ENCODE measurements around the gene PARP1.
"Not testable (repeated sequence)": the region's sequence is repeated elsewhere in the genome, so short reads cannot be mapped to it uniquely, and the experiment has no call there.

PARP1 gene

GRCh38 chr1:226407497-226408284 lies at the start of gene PARP1:
PARP1 (minus strand) TSS chr1:226408093; CDS start chr1:226407929, 164 bp downstream.
- DNase-seq (ENCODE audit: low read depth), result peak; percentile 84

DNA sequence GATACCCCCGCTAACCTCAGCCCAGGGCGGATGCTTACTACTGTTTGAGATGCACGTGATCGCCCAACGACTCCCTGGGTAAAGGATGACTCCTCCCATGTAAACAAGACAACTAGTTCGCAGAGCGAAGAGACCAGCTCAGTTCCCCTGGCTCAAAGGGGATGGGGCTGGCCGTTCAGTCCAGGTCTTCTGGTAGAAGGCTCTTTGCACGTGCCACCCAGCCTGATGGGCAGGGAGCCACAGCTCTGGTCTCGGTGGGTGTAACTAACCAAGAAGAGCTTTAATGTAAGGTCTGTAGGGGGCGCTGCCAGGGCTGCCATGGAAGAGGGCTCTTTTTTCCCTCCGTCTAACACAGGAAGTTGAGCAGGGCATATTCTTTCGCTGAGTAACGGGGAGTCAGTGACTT lies 49.4 kb upstream of the PARP1 start:
- no peak for DNase-seq (ENCODE audit: low read depth)

- no peak for DNase-seq (ENCODE audit: low read depth)
Observed at GRCh38 chr1:226455843-226456242, 48.0 kb upstream of the PARP1 start.

DNA sequence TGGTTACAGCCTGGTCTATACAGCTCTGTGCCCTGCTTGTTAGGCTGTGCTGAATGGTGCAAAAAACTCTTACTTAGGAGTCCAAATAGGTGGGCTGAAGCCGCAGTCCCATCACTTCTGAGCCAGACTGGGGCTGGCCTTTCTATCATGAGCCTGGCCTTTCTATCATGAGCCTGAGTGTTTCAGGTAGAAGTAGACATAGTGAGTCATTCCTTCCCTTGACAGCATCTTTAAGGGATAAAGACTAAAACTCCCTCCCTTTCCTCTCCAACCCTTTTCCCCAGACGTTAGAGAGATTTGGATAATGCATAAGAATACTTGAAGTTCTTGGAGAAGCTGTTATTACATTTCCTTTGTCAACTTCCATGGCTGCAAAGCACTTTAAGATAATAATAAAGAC lies 46.5 kb upstream of the PARP1 start:
- DNase-seq (ENCODE audit: low read depth), result no peak

DNA sequence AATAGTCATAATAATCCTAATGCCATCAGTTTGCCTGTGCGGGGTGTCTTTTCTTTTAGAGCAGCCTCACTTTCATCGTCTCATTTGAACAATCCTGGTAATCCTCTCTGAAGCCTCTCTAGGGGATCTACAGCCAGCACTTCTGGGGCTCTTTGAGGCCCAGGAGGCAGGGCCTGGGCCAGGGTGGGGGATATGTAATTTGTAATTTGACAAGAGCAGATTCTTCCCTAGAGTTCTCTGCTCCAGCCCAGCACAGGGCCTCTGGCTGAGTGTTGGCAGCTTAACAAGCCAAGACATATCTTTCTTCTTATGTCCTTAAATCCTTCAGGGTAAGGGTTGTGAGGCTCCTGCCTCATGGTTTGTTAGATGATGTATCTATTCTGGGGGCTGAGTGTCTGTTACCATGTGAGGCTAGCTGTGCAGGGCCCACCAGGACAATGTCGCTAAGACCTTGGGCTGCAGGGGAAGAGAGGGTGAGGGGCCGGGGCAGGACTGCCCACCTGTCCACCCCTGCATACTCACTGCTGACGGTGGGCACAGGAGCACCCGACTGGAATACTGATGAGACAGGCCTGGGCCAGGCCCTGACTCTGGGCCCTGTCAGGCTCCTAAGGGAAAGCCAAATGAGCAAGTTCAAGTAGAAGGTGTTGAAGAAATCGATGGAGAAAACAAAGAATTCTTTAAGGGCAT lies 45.3 kb upstream of the PARP1 start:
- no peak for DNase-seq (ENCODE audit: low read depth)

DNA sequence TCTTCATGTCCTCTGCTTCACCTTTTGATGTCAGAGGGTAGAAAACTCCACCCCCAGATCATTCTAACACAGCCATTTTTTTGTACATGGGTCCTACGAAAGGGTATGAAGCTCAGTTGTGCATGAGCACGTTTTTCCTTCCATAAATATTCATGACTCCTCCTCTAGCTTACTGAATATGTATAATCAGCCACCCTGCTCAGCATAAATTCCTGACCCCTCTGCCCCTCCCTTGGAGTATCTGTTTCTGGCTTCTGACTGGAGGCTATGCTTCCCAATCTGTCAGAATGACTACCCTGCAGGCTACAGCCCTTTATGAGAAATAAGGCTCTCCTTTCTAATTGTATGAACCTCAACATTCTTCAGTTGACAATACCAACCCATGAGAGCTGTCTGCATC lies 42.8 kb upstream of the PARP1 start:
- DNase-seq (ENCODE audit: low read depth), result no peak

DNA sequence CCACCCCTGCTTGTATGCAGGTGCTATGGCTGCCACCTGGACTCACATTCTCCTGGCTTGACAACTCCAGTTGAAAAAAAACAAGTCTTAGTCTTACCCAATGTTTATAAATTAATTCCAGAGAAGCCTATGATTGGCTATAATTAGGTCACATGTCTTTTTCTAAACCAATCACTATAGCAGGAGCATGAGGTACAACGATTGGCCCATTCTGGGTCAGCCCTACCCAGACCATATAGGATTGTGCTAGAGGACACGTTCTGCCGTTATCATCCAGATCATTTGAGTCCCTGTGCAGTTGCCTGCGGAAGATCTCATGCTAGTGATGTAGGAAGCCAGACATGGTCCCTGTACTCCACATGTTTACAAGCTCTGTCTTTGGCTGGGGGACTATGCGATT lies 41.9 kb upstream of the PARP1 start:
- no peak for DNase-seq (ENCODE audit: low read depth)

- DNase-seq (ENCODE audit: low read depth), result no peak
Observed at GRCh38 chr1:226447932-226448665, 40.2 kb upstream of the PARP1 start.

DNA sequence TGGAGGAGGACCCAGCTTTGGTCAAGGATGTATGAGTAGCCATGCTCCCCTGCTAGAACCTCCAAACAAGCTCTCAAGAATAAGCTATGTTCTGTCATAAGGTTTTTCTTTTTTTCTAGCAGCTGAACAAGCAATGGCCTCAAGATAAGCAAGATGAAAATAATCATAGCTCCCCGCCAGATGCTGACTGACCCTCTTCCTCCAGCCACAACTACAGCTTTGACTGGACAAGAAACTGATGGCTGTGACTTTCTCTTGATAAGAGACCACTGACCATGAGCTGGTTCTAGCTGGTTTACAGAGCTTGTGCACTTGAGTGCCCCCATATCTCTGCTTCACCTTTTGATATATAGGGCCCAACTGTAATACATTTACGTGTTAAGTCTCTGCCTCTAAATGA lies 38.2 kb upstream of the PARP1 start:
- DNase-seq (ENCODE audit: low read depth), result no peak

GRCh38 chr1:226444901-226445300 lies 37.0 kb upstream of the PARP1 start:
- no peak for DNase-seq (ENCODE audit: low read depth)

DNA sequence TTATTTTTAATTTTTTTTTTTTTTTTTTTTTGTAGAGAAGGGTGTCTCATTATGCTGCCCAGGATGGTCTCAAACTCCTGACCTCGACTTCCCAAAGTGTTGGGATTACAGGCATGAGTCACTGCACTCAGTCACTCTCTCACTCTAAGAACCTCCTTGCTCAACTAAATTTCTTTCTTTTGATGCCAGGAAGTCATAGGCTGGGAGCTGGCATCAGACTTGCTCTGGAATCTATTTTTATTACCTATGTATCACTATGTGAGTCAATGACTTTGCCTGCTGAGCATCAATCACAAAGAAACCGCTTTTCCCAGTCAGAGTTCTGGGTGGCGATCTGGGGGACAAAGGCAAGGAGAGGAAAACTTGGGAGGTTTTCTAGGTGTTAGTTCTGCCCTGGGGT lies 35.5 kb upstream of the PARP1 start:
- DNase-seq (ENCODE audit: low read depth), result no peak

DNA sequence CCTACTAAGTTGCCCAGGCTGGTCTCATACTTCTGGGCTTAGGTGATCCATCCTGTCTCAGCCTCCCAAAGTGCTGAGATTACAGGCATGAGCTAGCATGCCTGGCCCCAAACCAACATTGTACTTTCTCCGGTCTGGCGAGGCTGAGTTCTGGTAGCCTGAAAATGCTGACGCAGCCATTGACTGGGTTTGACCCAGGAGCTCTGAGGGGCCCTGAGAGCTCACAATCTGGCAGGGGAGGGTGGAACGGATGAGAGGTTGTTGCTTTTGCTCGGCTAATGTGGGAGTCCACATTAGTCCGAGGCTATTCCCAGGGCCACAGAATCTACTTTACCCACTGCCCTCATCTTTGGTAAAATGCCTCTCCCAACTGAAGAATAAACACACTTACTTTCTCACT lies 35.1 kb upstream of the PARP1 start:
- no peak for DNase-seq (ENCODE audit: low read depth)

DNA sequence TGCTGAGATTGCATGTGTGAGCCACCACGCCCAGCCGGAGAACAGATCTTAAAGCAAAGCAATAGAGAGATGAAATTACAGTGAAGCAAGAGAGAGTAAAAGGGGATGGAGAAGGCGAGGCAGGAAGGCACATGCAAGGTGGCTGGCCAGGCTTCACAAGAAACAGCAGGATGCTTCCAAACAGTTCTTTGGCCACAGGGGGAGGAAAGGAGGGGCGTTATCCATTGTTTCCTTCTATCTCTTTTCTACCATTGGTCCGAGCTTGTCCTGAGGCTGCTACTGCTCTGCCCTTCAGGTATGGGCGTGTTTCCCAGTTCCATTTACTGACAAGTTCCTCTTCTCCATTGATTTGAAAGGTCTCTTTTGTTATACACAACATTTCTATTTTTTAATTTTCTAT lies 33.7 kb upstream of the PARP1 start:
- no peak for DNase-seq (ENCODE audit: low read depth)

DNA sequence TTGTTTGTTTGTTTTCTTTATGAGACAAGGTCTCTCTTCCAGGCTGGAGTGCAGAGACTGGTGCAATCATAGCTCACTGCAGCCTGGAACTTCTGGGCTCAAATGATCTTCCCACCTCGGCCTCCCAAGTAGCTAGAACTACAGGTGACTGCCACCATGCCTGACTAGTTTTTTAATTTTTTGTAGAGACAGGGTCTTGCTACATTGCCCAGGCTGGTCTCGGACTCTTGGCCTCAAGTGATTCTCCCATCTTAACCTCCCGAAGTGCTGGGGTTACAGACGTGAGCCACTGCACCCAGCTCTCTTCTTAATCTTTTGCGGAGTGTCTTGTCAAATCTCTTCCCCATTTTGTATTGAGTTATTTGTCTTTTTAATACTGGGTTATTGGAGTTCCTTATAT lies 32.6 kb upstream of the PARP1 start:
- no peak for DNase-seq (ENCODE audit: low read depth)

- no peak for DNase-seq (ENCODE audit: low read depth)
Observed at GRCh38 chr1:226438007-226438406, 30.1 kb upstream of the PARP1 start.

DNA sequence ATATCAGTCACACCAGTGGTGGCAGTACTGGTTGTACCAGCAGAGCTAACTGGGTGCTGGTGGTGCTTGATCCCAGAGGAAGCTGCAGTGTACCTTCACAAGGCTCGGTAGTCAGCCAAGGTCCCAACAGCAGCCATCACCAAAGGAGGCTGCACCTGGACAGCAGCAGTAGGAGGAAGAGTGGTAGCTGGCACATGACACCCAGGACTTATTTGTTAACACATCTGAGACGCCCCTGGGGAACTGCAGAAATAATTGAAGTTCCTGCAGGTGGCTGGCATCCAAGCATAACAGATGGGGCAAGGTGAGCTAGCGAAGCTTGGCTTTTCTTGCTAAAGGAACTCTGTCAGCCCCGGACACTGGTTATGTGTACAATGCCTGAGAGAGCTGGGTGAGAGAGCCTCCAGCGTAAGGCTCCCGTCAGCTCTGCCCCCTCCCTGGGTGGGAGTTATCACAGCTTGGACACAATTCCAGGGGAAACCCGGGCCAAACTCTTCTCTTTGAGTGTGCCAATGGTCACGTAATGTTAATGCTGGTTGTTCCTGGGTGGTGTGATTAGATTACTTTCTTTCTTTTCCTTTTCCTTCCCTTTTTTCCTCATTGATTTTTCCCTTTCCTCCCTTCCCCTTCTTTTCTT lies 29.1 kb upstream of the PARP1 start:
- no peak for DNase-seq (ENCODE audit: low read depth)

GRCh38 chr1:226436472-226436854 lies 28.6 kb upstream of the PARP1 start:
- no peak for DNase-seq (ENCODE audit: low read depth)

- no peak for DNase-seq (ENCODE audit: low read depth)
Observed at GRCh38 chr1:226433341-226433720, 25.4 kb upstream of the PARP1 start.

DNA sequence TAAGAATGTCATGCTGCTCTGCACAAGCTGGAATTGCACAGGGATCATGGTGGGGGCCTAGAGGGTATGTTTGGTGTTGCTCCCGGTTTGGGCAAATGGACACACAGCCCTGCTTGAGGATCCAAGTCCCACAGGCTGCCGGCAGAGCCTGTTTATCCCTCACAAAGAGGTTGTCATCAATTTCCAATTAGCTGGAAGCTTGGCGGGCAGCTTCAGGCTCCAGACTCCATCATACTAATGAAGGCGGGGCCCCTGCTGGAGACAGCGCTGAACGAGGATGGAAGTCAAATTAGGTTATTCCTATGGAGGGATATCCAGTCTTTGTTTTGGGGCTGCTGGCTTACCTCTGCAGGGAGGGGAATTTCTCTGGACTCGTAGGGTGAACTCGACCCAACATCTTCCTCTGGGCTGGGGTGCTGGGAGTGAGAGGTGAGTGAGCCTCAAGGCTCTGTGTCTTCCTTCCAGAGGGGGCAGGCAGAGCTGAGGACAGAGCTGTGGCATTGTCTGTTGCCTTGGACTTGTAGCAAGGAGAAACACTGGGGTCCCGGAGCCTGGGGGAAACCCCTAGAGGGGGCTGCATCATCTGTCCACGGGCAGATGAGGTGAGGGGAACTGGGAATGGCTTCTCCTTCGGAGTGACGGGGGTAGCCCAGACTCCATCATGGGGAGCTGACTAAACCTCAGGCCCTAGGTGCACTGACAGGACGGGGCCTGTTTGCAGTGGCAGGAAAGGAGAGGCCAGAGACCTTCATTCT lies 24.9 kb upstream of the PARP1 start:
- no peak for DNase-seq (ENCODE audit: low read depth)

- DNase-seq (ENCODE audit: low read depth), result not testable (repeated sequence)
Observed at GRCh38 chr1:226431898-226432297, 24.0 kb upstream of the PARP1 start.

- DNase-seq (ENCODE audit: low read depth), result no peak
Observed at GRCh38 chr1:226429858-226430715, 22.2 kb upstream of the PARP1 start.
